ENCODE measurements around the gene ADCY2.
"Not testable (repeated sequence)": the region's sequence is repeated elsewhere in the genome, so short reads cannot be mapped to it uniquely, and the experiment has no call there.

ADCY2 gene

DNA sequence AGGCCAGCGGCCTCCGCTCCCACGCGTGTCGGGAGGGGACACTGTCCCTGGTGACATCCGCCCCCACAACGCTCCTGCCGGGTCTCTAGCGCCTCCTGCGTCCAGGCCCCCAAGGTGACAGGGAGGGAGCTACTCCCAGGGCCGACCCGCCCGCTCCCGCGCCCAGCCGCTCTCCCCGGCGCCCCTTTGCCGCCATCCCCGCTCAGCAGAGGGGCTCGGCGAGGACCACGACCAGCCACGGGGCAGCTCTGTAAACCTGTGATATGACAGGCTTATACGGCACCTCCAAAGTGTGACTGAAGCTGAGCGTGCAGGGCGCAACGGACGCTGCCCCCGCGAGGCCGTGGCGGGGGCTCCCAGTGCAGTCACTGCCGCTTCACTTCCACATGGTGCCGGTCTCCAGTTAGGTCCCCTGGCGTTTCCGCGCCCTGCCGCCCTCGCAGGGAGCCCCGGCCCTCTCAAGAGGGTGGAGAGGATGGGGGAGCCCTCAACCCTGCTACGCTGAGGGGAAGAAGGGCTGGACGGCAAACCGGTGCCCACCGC, 978 bp upstream of the ADCY2 start:
- no peak for FAIRE-seq
- no peak for DNase-seq (ENCODE audit: insufficient read length, low spot score)

DNA sequence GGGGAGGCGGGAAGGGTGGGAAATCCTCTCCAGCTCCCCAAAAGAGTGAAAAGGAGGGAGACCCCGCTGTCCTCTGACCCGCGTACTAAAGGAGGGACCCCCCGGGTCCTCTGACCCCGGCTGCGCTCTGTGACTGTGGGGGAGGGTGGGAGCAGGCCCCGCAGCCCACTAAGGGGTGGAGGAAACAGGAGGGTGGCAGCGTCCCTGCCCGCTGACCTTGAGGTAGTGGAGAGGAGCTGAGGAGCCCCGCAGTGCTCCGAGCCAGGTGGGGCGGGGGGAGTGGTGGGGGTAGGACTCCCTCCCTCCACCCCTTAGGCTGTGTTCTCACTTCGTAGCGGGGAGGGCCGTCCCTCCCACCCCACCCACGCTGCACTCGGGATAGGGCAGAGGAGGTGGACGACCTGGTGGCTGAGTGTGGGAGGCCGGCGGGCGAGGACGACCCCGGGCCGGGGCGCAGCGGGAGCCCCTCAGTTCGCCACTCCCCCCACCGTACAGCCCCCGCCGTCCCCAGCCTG, 449 bp upstream of the ADCY2 start:
- DNase-seq (ENCODE audit: insufficient read length, low spot score) (no peak), FAIRE-seq (no peak)

DNA sequence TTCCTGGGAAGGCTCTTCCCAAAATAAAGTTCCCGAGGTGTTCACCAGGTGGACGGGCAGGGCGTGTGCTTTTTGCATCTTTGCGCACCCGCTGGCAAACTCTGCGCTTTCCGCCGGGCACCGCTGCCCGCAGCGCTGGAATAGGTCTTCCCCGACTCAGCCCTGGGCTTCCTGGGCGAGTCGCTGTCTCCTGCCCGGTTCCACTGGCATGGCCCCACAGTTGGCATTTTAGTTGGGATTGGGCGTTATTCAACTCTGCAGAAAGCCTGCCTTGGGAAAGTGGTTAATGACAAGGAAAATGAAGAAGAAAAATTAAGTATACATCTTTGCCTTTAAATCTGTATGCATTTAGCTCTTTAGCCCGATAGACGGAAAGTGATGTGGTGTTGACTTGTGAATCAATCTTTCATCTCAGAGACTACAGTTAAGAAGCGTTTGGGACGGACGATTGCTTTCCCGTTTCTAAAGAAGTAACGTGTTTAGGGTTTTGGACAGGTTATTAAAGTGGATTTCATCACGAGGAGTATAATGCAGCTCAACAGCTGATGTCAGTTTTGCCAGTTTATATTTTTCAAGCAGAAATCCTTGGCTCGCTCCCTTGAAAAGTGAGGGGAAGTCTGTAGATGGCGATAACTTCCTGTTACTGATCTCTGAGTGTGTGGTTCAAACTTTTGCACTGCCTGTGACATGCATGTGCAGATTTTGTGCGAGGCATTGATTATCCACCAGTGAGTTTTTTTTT, 946 bp downstream of the ADCY2 start:
- DNase-seq (ENCODE audit: insufficient read length, low spot score) (no peak), FAIRE-seq (no peak)

DNA sequence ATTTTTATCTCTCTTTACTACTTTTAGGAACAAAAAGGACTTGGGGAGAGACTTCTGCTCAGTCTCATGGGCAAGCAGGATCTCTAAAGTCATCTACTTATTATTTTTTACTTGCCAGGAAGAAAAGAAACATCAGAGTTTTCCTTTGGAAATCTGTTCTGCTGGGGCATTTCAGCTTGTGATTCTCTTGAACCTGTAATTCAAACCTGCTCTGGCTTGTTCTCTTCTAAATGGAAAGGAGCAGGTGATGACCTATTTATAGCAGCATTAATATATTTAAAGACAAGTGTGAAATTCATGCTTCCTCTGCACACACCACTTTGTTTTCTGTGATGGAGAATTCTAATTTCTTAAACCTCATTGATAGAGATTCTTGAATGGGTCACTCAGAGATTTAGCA, 2.0 kb downstream of the ADCY2 start:
- DNase-seq (ENCODE audit: insufficient read length, low spot score) (no peak), FAIRE-seq (no peak)

DNA sequence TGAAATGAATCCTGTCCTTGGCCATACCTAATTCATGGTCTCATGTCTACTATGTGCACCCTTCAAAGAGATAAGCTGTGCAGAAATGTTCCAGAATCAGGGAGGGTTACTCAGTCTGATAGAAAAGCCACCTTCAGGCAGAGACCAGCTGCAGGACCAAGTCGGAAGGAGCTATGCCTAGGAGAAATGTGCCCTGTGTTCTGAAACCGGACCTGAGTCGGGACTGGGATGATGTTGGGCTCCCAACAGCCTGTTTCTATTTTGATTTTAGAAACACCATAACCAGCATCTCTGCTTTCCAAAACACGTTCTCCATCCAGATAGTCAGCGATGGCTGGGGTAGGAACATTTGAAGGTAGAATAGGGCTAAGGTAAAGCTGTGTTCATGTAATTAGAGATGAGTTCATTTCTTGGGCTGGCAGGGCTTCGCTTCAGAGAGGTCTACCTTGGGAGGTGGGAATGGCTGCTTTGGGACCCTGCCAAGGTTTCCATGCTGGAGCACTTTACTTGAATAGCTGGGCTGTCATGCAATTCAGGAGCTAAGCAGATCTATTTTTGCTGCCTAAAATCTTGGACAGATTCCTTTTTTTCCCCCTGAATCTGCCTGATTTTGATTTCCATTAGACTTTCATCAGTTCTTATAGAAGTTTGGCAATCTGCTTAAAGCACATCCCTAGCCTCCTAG, 2.8 kb downstream of the ADCY2 start:
- FAIRE-seq: no peak
- DNase-seq (ENCODE audit: insufficient read length, low spot score): no peak

DNA sequence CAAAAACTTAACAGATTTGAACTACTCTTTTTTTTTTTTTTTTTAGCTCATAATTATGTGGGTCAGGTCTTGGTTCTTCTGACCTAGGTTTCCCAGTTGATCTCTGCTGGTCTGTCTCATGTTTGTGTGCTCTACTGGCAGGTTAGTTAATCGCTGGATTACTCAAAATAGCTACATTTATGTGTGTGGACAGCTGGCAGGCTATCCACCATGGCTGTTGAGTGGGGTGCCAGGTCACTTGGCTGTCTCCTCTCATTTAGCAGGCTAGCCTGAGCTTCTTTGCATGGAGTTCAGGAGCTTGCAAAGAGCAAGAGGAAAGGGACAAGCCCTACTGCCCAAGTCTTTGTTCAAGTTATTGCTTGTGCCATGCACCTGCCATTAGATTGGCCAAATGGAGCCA, 9.3 kb downstream of the ADCY2 start:
- DNase-seq (ENCODE audit: insufficient read length, low spot score) (no peak), FAIRE-seq (no peak)

DNA sequence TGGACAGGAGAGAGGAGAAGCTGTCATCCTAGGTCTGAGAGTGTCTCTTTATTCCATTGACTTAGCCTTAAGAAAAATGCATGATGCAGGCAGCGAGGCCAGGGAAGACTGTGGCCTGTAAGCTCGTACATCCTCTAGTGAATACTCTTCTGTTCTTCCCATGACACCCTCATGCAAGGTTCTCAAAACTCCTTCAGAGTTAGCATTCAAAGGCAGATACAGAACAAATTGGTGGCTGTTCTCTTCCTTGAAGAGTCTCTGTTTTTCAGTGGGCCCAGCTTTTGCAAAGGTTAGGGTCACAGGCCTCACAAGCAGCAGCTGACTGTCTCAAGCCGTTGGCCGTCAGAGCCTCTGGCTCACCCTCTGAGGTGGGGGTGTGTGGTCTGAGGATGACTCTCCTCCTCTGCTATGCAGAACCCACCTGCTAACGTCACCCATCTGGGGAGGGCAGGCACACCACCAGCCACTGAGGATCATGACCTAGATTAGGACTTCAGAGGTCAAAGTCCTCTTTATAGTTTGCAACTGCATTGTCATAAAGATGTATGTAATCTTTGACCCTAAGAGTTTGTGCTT, 15.1 kb downstream of the ADCY2 start:
- DNase-seq (ENCODE audit: insufficient read length, low spot score): no peak
- FAIRE-seq: no peak

DNA sequence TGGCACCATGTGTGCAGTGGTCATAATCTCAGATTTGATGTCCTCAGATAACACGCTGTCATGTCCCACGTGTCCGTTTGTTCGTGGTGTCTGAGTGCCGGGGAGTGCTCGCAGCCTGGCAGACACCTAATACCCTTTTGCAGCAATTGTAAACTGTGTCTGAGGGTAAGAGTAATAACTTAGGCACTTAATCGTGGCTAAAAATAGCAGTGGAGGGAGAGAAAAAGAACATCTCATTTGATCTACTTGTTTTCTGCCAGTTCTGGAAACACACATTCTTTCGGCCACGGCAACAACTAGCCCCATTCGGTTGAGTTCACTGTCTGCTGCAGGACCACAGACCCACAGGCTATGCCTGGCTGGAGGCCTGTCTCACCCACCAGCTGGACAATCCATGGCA, 16.5 kb downstream of the ADCY2 start:
- FAIRE-seq (no peak), DNase-seq (ENCODE audit: insufficient read length, low spot score) (no peak)

DNA sequence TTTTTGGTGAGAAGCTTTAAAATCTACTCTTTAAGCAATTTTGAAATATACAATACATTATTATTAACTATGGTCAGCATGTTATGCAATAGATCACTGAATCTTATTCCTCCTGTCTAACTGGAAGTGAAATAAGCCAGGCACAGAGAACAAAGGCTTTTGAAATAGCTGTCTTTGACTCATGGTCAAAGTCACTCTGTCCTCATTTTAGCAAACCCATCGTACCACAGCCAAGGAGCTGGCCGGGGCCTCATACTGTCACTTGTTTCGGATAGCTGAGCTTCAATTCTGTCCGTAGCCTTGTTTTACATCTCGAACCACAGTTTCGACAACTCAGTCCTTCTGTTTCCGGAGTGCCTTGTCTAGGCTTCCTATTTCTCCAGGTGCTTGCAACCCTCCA, 19.2 kb downstream of the ADCY2 start:
- no peak for FAIRE-seq

DNA sequence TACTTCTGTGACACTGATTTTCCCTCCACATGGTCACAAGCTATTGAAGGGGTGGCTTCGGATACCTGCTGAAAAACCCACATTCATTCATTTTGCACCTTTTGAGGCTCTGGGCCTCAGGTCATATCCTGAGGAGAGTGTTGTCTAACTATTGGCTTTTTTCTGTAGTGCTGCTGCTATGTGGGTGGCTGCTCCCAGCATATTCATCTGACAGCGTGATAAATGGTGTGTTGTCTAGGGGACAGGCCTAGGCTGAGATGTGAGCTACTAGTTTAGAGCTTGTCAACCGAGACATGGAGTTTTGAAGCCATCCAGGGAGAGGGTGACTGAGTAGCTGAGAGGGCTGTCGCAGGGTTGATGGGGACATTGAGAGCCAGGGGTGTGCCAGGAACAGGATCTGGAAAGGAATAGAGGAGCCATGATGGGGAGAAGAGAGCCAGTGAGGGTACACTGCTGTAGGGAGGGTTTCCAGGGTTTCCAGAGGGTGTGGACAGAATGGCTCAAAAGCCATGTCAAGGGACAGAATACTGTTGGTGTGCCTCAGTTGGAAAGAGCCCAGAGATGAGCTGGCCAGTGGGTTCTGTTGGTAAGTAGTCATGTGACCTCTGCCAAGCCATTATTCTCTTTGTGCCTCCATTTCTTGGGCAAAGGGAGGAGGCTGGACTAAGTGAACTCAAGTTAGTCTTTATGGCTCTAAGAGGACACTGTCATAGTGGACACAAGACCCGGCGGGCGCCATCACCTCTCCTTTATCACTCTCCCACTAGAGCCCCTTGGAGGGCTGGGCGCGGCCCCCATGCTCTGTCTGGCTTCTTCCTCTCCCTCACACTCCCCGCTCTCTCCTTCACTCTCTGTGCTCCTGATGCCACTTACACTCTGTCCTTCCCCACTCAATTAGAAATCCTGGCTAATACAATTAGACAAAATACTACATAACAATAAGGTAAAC, 19.9 kb downstream of the ADCY2 start:
- DNase-seq (ENCODE audit: insufficient read length, low spot score) (no peak), FAIRE-seq (no peak)

More for the DNA sequence above, 19.2 kb downstream of the ADCY2 start:
- no peak for DNase-seq (ENCODE audit: insufficient read length, low spot score)

DNA sequence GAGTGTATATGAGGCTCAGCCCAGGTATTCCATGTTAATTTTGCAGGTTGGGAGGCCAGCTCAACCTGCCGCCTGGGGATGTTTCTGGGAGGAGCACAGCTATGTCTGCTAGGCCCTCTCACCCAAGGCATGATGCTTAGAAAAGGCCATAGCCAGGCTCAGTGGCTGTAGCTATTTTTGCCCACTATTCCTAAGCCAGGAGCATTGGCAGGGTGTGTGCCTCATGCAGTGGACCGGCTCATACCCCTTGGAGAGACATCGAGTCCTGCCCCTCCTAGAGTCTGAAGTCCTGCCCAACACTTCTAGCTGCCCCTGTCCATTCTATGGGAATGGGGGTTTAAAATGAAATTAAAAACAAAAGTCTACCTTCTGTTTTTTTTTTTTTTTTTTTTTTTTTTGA, 22.3 kb downstream of the ADCY2 start:
- FAIRE-seq (no peak), DNase-seq (ENCODE audit: insufficient read length, low spot score) (no peak)

DNA sequence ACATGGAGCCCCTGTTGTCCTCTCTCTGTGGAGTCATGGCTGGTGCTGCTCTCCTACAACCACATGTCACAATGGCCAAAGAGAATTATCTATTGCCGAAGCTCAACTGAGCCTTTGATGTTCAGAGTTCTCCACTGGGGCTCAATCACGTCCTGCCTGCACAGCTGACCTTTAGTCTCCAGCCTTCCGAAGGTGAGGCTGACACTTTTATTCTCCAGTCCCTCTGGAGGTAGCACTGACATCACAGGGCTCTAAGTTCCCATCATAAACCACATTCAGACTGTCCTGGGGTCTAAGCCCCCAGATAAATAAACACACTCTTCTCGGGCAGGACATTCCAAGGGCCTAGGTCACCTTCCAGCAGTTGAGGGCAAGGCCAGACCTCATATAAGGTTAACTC, 23.4 kb downstream of the ADCY2 start:
- FAIRE-seq: no peak
- no peak for DNase-seq (ENCODE audit: insufficient read length, low spot score)

DNA sequence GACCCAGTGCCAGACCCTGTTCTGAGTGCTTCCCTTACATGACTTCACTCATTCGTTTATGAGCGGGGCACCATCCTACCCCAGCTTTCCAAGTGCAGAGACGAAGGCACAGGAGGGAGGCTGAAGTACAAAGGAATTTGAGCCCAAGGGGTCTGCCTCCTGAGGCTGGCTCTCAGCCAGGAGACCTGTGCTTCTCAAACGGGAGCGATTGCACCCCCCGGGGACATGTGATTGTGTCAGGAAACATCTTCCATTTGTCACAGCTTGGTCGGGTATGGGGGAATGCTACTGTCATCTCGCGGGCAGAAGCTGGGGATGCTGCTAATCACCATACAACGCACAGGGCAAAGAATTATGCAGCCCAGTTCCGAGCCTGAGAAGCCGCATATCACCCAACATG, 23.9 kb downstream of the ADCY2 start:
- DNase-seq (ENCODE audit: insufficient read length, low spot score) (no peak), FAIRE-seq (no peak)

DNA sequence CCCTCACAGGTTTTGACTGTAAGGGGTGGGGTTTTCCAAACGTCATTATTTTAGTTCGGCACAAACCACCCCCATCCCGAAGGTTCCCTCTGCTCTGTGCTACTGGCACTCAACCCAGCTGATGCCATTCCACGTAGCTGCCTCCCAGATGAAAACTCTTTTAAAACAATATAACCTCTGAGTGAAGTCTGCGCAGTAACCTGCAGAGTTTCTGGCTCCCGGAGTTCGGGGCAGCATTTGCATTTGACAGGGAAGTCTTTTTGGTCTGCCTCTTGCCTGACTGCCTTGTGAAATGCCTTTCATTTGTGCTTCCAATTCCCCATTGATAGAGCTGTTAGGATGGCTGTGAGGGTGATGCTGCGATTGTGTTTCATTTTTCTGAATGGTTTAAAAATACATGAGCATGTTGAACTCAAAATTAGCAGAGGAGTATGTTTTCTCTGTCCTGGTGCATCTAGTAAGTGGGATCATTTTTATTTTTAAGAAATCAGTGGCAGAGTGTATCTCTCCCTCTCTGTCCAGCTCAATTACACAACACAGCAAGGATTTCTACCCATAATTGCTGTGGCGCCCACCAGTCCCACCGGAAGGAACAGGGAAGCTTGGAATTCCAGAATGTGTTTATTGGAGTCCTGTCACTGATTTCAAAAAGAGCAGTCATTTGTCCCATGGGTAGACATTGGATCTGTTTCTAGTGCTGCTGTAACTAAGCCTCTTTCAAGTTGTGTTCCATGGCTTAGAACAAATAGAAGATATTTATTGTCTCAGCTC, 24.8 kb downstream of the ADCY2 start:
- no peak for DNase-seq (ENCODE audit: insufficient read length, low spot score)
- no peak for FAIRE-seq

DNA sequence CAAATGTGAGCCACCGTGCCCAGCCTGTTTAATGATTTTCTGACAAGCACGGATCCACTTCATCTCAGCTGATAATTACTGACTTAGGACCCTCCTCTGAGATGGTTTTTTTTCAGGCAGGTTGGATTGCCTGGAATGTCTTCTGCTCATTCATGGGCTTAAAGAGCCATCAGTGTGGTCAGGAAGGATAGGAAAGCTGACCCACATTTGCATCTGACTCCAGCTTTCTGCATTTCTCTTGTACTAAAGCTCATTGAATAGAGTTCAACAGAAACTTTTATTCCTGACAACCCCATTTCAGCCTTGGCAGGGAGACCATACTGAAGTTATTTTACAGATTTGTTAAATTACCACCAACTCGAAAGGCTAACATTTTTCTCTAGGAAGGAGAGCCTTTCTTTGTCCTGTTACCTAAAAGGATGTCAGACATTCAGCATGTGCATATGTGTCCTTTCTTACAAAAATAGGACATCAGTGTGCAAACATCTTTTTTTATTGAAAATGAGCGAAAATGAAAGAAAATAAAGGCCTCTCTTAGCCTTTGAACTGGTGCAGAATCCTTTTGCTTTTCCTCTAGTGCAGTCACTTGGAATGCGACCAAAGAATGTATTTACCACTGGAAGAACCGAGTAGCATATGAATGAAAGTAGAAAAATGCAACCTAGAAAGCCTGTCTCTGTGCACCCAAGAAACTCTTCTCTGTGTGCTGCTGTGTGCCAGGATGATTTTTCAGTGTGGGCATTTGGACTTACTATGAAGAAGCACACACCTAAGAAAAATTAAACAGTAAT, 26.6 kb downstream of the ADCY2 start:
- DNase-seq (ENCODE audit: insufficient read length, low spot score): no peak
- no peak for FAIRE-seq

DNA sequence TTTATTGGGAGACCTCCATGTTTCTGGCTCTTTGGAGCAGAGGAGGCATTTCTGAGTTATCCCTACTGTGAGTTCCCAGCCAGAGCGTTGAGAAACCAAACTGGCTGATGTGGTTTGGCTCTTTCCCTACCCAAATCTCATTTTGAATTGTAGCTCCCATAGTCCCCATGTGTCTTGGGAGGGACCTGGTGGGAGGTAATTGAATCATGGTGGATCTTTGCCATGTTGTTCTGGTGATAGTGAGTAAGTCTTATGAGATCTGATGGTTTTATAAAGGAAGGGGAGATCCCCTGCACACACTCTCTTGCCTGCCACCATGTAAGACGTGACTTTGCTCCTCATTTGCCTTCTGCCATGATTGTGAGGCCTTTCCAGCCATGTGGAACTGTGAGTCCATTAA, 27.3 kb downstream of the ADCY2 start:
- DNase-seq (ENCODE audit: insufficient read length, low spot score); FAIRE-seq: not testable (repeated sequence)

DNA sequence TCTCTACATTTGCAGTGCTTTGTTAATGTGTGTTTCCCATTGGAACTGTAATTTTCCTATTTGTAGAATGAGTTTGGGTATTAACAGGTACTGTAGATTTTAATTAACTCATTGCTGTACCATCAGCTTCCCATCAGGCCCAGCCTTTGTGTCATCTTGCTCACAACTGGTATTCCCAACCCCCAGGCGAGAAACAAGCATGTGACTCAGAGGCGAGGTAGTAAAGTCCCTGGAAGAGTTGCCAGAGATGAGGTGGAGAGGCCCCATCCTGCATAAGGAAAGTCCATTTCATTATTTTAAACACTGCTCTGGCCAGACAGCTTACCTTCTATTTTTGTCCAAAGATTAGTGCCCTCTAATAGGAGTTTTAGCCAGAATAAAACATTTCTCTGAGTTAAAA, 29.9 kb downstream of the ADCY2 start:
- no peak for DNase-seq (ENCODE audit: insufficient read length, low spot score)
- no peak for FAIRE-seq

DNA sequence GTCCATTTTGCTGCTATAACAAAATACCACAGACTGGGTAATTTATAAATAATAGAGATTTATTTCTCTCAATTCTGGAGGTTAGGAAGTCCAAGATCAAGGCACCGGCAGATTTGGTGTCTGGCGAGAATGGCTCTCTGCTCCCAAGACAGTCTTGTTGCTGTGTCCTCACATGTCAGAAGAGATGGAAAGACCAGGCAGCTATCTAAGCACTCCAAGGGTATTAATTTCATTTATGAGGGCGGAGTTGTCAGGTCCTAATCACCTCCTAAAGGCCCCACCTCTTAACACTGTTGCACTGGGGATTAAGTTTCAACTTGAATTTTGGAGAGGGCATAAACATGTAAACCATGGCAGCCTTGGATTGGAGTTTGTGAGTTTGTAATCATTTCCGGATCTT, 30.3 kb downstream of the ADCY2 start:
- FAIRE-seq: no peak
- DNase-seq (ENCODE audit: insufficient read length, low spot score): no peak

DNA sequence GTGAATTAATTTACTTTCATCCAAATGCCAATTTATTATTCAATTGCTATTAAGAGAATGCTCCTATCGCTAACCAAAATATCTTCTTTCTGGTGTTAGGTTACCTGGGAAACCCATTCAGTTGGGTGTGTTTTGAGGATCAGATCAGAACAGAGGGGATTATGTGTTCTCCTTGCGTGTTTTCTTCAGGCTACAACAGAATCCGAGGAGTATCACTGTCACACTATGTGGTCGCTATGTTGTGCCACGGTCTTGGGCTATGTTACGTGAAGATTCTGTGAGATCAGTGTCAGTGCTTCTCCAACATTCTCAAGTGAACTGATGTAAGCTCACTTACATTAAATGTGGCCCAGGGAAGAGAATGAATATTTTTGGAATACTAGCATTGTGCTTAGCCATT, 39.0 kb downstream of the ADCY2 start:
- DNase-seq (ENCODE audit: insufficient read length, low spot score): no peak
- FAIRE-seq: no peak

Data from GM19239 (cell line).